GM19397 (cell line): ENCODE results near the gene HSD17B12.
"Not testable (repeated sequence)": the region's sequence is repeated elsewhere in the genome, so short reads cannot be mapped to it uniquely, and the experiment has no call there.

ENCODE experiments used
- ATAC-seq: cut with Tn5 transposase; IDR thresholded peaks from one replicate; pipeline ENCODE4 v1.9.1; 2021; ENCODE audit warnings: mild to moderate bottlenecking, moderate library complexity; ENCODE audit not compliant: unreplicated experiment

Gene HSD17B12

DNA sequence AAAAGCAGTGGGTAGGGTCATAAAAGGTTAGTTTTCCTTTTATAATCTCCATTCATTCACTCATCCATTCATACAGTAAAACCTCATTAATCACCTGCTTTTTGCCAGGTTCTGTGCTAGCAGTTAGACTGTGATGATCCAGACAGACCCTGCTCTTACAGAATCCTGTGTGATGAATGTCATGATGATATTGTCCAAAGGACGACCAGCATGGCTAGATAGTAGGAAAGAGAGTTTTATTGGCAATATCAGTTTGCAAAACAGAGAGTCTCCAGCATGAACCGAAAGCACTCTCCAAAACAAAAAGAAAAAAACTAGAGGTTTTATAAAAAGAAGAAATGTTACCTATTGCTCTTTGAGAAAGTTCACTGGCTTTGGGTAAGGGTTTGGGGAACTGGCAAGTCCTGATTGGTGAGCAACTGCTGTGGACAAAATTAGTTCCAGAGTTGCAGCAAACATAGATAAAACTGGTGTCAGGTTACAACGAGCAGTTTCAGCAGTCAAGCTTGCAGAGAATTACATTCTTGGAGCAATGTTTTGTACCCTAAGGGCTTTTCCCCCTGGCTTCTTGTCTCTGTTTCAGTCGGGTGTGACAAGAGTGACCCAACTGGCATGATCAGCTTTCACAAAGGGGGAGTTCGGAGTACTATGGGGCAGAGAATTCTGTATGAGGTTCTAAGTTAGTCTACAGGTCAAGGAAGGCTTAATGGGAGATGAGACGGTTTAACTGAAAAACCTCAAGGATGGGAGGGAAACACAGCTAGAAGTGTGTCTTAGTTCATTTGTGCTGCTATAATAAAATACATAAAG is 58.3 kb downstream of the HSD17B12 start:
- ATAC-seq, result no peak

DNA sequence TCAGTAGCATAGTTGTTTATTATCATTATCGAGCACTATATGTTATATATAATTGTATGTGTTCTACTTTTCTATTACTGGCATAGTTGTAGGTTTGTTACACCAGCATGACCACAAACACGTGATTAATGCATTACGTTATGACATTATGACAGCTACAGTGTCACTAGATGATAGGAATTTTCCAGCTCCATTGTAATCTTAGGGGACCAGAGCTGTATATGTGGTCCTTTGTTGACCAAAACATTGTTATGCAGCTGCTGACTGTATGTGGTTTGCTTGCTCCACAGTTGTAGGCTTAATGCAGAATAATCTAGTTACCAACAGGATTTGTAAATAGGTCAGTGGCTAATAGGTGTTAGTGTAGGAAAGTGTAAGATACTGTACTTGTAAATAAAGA is 66.1 kb downstream of the HSD17B12 start:
- no peak for ATAC-seq

DNA sequence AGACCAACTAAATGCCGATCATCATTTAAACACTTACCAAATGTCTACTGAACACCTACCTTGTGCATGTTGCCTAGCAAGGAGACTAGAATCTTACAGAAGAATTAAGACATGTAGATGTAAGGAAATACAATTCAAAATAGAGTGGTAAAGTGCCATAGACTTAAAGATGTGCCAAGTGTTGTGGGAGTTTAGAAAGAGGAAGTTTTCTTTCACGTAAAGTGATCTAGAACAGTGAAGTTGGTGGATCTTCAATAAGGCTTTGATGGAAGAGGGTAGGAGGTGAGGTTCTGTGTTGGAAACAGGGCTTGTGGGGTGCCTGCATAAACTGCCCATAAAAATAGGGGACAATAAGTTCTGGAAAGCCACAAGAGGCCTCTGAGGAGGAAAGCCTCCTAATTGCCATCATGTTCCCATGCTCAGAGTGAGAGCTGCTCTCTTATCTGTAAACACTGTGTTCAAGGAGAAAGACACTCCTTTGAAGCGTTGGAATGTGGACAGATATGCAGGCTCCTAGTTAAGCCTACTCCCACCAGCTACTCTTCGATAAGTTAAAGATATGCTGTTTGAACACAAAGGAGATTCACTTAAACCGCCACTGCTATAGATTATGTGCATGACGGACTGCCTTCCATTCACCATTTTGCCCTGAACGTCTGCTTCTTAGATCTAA is 66.7 kb downstream of the HSD17B12 start:
- no peak for ATAC-seq

DNA sequence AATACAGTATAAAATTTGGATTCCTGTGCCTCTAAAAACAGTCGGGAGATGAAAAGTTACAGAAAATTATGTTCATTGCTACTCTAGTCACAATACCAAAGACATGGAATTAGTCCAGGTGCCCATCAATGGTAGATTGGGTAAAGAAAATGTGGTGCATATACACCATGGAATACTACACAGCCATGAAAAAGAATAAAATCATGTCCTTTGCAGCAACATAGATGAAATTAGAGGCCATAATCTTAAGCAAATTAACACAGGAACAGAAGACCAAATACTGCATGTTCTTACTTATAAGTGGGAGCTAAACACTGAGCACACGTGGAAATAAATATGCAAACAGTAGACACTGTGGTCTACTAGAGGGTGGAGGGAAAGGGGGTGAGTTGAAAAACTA is 67.6 kb downstream of the HSD17B12 start:
- no peak for ATAC-seq

DNA sequence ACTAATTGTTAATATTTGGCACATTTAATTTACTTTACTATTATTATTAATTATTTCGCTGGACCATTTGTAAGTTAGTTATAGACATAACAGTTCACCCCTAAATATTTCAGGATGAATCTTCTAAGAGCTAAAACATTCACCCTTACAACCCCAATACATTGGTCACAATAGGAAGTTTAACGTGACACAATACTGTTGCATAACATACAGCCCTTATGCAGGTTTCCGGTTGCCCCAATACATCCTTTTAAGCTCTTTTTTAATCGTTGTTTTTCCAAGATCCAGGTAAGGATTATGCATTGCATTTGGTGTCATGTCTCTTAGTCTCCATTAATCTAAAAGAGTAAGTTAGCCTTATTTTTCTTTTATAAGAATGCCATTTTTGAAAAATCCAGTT is 71.2 kb downstream of the HSD17B12 start:
- no peak for ATAC-seq

DNA sequence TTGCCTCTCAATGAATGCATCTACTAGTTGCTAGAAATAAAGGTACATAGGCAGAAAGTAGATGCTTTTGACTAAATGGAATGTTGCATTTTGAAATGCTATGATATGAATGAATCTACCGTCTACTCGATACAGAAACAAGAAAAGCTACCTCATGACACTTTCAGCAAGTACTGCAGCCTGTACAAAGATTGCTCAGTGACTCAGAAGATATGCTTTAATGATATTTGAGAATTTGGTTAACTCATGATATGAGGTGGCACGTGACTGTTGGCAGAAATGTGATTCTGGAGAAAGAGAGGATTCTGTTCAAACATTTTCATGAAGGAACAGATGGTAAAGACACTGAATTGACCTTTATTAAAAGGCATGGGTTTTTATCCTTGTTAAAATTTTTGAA is 76.0 kb downstream of the HSD17B12 start:
- ATAC-seq, result no peak

DNA sequence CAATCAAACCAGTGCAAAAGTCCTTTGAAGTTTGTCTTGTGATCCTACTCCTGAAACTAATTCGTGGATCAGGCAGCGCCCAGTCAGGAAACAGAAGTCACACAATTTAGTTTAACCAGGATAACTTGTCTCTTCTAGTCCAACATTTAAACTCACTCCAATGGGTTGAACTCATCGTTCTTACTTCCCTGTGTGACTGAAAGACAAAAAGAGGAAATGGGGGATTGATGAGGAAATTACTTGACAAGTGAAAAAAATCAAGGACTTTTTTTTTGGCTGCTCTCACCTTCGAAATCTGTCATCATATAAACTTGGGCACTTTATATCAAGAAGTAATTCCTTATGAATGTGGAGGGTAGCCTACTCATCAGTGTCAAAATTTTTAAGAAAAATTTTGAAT is 78.4 kb downstream of the HSD17B12 start:
- no peak for ATAC-seq

DNA sequence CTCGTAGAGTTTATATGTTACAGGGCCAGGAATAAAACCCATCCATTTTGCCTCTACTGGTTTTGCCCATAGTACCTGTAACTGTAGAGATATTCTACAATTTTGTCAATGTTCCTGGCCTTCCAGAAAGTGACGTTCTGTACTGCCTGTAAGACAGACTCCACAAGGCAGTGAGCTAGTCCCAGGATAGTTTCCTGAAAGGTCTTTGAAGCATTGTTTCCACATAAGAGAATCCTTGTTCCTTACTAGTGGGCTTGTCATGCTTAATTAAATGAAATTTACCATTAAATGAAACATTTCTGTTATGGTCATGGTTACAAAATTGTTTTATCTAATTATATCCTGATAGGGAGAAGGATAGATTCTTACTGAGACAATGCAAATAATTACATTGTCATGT is 80.4 kb downstream of the HSD17B12 start:
- no peak for ATAC-seq

DNA sequence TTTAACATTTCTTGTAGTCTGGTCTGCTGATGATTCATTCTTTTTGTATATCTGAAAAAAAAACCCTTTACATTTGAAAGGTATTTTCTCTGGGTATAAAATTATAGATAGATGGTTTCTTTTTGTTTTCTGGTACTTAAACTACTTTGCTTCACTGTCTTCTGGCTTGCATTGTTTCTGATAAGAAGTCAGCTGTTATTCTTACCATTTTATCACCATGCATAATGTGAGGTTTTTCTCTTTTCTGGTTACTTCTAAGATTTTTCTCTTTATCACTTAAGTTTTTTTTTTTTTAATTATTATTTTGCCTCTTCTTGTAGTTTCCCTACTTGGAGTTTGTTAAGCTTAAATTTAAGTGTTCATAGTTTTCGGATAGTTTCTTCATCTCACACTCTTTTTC is 84.7 kb downstream of the HSD17B12 start:
- no peak for ATAC-seq

DNA sequence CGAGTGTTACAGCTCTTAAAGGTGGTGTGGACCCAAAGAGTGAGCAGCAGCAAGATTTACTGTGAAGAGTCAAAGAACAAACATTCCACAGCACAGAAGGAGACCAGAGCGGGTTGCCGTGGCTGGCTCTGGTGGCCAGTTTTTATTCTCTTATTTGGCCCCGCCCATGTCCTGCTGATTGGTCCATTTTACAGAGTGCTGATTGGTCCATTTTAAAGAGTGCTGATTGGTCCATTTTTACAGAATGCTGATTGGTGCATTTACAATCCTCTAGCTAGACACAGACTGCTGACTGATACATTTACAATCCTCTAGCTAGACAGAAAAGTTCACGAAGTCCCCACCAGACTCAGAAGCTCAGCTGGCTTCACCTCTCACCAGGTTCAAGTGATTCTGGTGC is 88.1 kb downstream of the HSD17B12 start:
- not testable (repeated sequence) for ATAC-seq

DNA sequence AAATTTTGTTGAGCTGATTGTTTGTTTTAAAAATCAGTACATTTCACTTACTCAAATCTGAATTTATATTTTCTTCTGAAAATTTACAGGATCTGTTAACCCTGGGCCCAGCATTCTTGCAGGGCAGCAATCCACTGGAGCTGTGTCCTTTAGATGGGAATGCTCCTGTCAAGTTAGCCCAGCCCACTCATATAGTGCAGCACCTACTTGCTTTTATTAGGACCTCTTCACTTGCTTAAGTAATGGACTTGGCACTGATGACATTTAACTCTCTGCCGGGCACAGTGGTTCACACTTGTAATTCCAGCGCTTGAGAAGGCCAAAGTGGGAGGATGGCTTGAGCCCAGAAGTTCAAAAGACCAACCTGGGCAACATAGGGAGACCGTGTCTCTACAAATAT is 89.6 kb downstream of the HSD17B12 start:
- no peak for ATAC-seq

DNA sequence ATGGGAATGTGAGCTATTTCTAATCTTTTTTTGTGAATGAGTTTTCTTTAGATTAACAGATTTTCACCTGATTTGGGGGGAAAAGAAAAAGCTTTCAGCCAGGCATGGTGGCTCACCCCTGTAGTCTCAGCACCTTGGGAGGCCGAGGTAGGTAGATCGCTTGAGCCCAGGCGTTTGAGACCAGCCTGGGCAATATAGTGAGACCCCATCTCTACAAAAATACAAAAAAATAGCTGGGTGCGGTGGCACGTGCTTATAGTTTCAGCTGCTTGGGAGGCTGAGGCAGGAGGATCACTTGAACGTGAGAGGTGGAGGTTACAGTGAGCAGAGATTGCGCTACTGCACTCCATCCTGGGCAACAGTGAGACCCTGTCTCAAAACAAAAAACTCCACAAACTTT is 92.2 kb downstream of the HSD17B12 start:
- ATAC-seq, result no peak

DNA sequence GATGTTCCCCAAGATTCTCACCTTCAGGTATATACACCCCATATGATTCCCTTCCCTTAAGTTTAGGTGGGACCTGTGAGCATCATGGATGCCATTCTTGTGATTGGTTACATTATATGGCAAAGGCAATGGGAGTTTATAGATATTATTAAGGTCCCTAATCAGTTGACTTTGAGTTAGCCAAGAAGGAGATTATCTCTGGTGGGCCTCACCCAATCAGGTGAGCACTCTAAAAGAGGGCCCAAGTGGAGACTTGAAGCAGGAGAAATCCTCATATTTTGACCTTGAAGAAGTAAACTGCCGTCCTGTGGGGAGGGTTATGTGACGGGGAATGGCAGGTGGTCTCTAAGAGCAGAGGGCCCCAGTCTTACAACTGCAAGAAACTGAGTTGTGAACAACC is 94.2 kb downstream of the HSD17B12 start:
- no peak for ATAC-seq

DNA sequence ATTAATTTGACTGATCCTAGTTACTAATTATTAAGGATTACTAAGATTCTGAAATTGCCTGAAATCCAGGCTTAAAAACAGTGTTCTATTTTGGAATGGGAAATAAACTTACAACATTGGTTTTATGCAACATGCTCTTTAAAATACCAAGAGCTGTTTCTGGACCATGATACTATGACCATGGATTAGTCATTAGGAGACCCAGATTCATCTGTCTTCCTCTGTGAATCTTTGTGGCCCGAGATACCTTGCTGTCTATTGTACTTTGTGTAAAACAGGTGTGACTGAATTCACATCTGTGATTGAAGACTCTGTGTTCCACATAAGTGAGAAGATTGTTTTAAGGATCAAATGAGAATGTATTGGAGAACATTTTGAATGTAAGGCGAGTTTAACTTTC is 98.8 kb downstream of the HSD17B12 start:
- ATAC-seq, result no peak

DNA sequence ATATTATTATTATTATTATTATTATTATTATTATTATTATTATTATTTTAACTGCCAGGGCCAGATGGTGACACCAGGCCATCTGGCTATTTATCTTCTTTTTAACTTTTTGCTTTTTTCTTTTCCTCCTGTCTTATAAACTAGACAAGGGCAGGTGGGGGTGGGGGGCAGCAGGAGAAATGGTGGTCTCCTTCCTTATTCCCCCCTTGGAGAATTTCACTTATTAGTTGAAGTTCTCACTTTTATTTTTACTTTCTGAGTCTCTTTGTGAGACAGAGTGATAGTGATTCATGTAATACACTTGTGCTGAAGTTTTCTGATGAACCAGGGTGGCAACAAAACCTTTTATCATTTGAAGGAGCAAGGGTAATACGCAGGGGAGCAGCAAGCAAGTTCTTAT is 103.8 kb downstream of the HSD17B12 start:
- no peak for ATAC-seq

DNA sequence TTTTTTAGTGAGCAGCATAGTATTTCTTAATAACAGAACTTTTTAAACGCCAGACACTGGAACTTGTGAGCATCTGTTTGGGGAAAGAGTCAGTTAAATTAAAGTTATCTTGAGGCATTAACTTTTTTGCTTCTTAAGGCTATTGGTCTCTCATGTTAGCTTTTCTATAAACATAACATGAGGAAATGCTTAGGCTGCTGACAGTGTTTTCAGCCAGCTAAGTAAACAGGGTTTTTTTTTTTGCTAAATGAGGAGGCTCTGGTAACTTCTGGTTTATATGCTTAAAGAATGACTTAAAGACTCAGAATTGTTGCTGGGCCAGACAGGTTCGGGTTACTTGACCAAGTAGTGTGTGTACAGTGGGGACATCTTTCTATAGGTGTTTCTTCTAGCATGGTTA is 104.3 kb downstream of the HSD17B12 start:
- ATAC-seq, result no peak

DNA sequence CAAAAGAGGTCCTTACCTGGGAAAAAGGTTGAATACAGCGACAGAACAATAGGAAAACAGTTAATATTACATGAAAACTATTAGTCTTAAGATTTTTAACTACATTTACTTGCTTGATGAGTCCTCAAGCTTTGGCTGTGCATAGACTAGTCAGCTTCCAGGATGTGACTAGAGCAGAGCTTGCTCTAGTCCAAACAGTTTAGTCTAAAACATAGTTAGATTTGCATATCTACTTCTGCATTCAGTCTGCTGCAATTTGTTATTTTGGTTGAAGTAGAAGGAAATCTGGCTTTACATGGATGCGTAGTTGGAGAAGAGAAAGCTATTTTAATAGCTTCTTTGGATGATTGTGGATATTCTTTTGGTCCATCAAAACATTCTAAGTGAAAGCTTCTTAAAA is 104.8 kb downstream of the HSD17B12 start:
- no peak for ATAC-seq

DNA sequence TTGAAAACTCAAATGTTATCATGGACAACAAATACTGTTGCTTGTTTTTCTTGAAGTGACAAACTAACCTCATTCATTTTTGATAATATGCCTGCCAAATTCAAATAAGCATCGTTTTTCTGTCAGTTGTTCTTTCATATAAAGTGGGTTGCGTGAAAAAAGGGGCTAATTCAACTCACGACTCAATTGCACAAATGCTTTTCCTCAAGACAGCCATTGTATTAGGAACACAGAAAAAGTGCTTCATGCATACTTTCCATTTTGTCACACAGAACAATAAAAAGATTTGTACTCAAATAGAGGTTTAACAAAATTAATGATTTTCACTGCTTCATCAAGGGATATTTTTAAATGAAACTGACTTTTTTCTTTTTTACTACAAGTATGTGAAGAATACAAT is 105.5 kb downstream of the HSD17B12 start:
- no peak for ATAC-seq

DNA sequence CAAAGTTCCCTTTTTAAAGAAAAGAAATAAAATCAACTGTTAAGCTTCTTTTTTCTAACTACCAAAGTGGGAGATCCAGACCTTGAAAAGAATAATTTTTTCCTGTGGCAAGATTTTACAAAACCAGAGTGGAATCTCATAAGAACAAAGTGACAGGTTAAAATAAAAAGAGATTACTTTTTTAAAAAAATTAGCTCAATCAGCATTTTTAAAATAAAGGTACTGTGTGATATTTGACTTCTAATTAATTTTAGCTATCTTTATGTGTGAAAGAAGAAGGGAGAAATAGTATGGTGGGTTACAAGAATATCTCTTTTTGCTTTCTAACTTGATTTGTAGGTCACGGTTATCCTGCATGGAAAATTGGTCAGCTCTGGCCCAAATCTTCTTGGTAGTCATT is 107.3 kb downstream of the HSD17B12 start:
- no peak for ATAC-seq

DNA sequence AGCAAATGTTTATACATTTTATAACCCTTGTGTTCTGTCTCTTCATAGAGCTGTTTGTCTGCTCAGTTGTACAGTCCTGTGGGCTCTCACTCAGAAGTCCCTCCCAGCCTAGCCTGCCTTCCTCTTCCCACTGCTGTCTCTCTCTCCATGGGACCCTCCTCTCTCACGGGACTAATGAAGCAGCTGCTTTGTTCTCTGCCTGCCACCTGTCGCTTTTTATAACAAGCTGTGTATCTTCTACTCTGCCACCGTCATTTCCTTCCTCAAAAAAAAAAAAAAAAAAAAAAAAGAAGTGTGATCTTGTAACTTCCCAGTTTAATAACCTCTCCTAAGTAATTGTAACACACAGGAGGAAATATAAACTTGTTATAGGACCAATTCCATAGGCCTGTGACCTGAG is 107.9 kb downstream of the HSD17B12 start:
- no peak for ATAC-seq

DNA sequence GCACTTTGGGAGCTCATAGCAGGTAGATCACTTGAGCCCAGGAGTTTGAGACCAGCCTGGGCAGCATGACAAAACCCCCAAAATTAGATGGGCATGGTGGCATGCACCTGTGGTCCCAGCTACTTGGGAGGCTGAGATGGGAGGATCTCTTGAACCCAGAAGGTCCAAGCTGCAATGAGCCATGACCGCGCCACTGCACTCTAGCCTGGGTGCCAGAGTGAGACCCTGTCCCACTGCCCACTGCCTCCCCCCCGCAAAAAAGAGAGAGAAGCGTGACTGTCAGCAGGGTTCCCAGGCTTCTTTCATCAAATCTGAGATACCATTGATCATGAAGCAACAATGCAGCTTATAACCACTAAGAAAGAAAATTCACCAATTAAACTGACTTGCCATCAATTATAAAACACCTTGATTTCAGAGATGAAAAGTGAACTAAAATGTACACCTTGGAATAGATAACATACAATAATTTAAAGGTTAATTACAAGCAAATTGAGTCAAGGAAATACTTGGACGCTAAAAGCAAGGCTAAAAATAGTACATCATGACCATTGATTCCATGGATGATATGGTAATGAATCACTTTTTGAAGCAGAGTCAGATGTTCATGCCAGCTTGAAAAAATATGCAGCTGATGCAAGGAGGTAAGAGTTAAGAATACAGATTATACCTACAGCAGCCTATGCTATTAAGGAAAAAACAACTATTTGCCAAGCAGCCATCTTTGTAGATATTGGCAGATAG is 109.3 kb downstream of the HSD17B12 start:
- no peak for ATAC-seq

DNA sequence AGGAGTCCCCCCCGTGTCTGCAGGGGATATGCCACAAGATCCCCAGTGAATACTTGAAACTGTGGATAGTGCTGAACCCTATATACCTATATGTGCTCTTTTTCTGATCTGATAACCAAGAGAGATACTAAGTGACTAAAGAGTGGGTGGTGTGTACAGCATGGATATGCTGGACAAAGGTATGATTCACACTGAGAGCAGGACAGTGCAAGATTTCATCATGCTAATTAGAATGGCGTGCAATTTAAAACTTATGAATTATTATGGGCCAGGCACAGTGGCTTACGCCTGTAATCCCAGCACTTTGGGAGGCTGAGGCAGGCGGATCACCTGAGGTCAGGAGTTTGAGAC is 109.9 kb downstream of the HSD17B12 start:
- ATAC-seq, result no peak
